GM12873 (cell line): Measurements from ENCODE around the gene OPTC.

ENCODE experiments used
- CTCF ChIP-seq: IDR thresholded peaks from 2 replicates; pipeline ENCODE4 v1.5.1; 2012; ENCODE audit warnings: low read depth, mild to moderate bottlenecking, moderate library complexity, low read length, control low read depth; ENCODE audit not compliant: insufficient read depth; ENCODE audit errors: missing control alignments

OPTC gene

DNA sequence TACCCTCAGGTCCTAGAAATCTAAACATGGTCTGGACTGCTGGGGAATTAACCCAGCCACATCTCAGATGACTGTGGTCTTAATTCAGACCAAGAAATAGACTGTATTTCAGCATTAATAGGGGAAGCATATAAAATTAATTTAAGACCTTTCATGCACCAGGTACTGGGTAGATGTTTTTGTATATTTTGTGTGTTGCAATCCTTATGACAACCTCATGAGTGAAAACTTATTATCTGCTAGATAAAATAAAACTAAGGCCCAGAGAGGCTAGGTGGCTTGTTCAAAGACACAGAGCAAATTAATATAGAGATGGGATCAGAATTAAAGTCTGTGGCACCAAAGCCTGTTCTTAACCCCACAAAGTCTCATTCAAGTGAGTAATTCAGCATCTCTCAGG, 40.1 kb downstream of the OPTC start:
- no peak for TF ChIP-seq CTCF

GRCh38 chr1:203534526-203534925, 40.6 kb downstream of the OPTC start:
- TF ChIP-seq CTCF: no peak

- no peak for TF ChIP-seq CTCF
Measured at GRCh38 chr1:203536575-203536974, 42.6 kb downstream of the OPTC start.

- no peak for TF ChIP-seq CTCF
Measured at GRCh38 chr1:203536980-203537455, 43.1 kb downstream of the OPTC start.

DNA sequence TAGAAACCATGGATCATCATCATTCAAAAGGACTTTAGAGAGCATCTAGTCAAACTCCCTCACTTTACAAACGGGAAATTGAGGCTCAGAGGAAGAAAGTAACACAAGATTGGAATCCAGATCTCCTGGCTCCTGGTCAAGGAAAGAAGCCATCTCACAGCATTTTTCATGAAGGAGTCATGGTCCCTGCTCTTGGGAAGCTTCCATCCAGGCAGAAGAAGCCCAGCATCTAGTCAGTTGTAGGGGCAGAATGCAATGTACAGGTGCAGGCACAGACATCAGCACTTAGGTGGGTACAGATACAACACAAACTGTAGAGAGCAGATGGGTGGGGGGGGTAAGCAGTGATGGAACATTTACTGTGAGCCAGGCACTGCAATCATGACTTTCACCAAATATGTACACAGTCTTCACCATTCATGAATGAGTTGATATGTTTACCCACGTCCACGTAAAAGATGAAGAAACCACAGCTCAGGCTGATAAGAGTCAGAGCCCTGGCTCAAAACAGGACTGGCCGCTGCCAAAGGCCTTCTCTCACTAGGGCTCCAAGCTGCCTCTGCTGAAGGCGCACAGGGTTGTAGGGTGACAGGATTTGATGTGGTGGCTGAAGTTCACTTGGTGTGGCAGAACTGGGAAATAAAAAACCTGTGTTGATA, 44.0 kb downstream of the OPTC start:
- TF ChIP-seq CTCF: no peak

DNA sequence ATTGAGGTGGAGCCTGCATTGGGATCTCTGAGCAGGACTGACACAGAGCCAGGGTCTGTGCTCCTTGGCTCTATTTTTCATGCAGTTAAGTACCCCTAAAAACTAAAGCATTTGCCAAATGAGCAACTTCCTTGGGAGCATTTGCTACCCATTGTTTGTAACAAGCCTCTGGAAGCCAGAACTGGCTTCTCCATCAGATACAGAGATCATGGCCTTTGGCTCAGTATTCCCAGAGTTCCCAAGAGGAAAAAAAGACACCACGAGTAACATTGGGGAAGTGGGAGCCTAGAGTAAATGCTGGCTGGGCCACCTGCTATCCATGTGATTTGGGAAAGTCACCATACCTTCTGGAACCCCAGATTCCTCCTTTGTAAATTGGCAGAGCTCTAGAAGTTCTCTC, 44.8 kb downstream of the OPTC start:
- no peak for TF ChIP-seq CTCF

DNA sequence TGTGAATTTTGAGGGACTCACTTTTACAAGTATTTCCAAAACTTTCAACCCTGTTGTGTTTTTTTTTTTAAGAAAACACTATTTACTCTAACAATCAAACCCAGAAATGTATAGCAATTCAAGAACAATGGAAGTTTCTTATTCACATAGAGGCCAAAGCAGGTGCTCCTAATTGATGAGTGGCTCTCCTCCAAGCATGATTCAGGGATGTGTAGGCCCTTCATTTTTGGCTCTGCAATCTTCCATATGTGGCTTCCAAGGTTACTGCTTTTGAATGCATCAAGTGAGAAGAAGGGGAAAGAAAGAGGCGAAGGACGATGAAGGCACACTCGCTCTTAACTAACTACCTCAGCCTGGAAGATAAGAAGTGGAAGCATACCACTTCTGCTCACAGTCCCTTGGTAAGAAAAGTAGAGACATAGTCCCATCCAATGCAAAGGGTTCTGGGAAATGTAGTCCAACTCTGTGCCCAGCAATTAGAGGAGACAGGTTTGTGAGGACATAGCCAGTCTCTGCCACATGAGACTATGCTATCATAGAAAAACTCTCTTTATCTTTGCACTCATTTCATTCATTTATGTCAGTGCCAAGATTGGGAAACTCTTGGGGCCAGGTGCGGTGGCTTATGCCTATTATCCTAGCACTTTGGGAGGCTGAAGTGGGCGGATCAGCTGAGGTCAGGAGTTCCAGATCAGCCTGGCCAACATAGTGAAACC, 46.0 kb downstream of the OPTC start:
- TF ChIP-seq CTCF: no peak
